MG63 (cell line): ENCODE measurements around the gene GRK6. TPM values are rescaled to one million over a fixed set of nuclear protein-coding genes. Genes with fewer than 3 reads are reported as not detected.

Source experiments
- DNase-seq: peaks from one replicate; pipeline ENCODE4 v3.0.0-alpha.2; 2020
- H3K27me3 ChIP-seq: fragments of 250-450 bp; sonication (Bioruptor Pico); 2 replicates; pipeline ENCODE4 v1.5.1; 2020; ENCODE audit warnings: mild to moderate bottlenecking, moderate library complexity
- H3K36me3 ChIP-seq: fragments of 250-450 bp; sonication (Bioruptor Pico); 2 replicates; pipeline ENCODE4 v1.5.1; 2020; ENCODE audit warnings: mild to moderate bottlenecking, moderate library complexity
- H3K4me3 ChIP-seq: fragments of 250-450 bp; sonication (Bioruptor Pico); 2 replicates; pipeline ENCODE4 v1.5.1; 2020; ENCODE audit warnings: mild to moderate bottlenecking, moderate library complexity
- H3K9me3 ChIP-seq: fragments of 250-450 bp; sonication (Bioruptor Pico); 2 replicates; pipeline ENCODE4 v1.5.1; 2020; ENCODE audit warnings: mild to moderate bottlenecking, moderate library complexity
- total RNA-seq: library from RNA; depleted of rRNA; stranded (reverse); fragments of >200 nt; shearing (Covaris generic); gene quantifications from 2 replicates; pipeline ENCODE4 v1.2.3, GENCODE V29; 2014; ENCODE audit warnings: low replicate concordance

The GRK6 gene
- total RNA-seq, 1 experiment from 2014 or later: 127 TPM

DNA sequence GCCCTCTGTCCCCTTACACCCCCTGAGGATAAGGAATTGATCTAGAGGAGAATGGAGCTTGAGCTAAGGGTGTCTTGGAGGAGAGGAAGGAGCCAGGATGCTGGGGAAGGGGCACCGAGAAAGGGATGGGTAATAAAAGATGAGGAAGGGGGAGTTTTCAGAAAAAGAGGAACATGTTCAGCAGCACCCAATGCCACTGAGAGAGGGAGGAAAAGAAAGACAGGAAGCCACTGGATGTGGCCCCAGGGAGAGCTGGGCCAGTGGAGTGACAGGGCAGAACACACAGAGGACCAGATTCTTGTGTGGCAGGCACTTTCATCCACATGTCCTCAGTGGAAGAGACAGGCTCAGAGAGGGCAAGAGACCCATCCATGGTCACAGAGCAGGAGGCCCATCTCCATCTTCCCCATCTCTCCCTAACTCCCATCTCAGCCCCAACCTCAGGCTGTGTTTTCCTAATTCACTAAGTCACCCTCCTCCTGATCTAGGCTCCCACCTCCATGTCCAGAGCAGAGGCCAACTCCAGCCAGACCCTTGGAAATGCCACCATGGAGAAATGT, 33.2 kb upstream of the GRK6 start:
- DNase-seq: no peak
- Histone ChIP-seq H3K4me3 (no peak overlapping the region), H3K9me3 (no peaks in the 10 kb centered on the region)

DNA sequence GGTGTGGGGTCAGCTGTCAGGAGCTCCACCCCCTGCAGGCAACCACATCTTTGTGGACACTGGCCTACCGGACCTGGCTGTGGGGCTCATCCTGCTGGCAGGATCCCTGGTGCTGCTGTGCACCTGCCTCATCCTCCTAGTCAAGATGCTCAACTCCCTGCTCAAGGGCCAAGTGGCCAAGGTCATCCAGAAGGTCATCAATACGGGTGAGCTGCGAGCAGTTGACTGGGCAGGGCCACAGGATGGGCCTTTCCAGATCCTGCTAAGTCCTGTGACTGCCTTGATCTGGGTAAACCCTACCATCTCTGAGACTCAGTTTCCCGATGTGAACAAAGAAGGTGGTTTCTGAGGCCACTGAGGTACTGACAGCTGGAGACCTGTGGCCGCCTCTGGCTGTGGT, 32.5 kb upstream of the GRK6 start:
- H3K27me3 ChIP-seq: no peaks in the 10 kb centered on the region
- no peak for DNase-seq
- H3K36me3 ChIP-seq: no peaks in the 10 kb centered on the region
- no peak overlapping the region for H3K4me3 ChIP-seq
- H3K9me3 ChIP-seq: no peaks in the 10 kb centered on the region

More for the DNA sequence above, 33.2 kb upstream of the GRK6 start:
- Histone ChIP-seq H3K27me3 (no peaks in the 10 kb centered on the region), H3K36me3 (no peaks in the 10 kb centered on the region)

DNA sequence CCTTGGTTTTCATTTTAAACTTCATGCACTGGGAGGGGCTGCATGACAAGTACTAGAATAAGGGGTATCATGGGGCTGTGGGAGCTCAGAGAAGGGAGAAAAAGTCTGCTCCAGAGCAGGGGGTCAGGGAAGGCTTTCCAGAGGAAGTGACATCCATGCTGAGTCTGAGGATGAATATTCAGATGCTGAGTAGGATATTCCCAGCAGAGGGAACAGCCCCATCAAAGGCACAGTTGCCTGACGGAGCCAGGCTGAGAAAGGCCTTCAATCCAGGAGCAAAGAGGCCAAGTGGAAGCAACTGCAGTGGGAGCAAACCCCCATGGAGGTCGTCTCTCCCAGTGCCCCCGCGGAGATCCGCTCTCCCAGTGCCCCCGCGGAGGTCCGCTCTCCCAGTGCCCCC, 30.4 kb upstream of the GRK6 start:
- no peaks in the 10 kb centered on the region for H3K9me3 ChIP-seq
- no peaks in the 10 kb centered on the region for H3K36me3 ChIP-seq
- H3K4me3 ChIP-seq: no peak overlapping the region
- peaks cover 5% of the 10 kb centered on the region for H3K27me3 ChIP-seq
- no peak for DNase-seq

DNA sequence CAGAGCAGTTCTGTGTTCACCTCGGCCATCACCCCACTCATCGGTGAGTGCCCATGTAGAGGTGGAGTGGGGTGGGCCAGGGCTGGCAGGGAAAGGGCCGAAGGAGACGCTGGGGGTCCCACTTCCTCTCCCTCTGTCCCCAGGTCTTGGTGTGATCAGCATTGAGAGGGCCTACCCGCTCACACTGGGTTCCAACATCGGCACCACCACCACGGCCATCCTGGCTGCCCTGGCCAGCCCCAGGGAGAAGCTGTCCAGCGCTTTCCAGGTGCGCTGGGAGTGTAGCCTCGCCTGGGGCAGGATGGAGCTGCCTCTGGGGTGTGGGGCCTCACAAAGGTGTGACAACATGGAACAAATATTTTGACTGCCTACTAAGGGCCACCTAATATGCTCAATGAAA, 29.7 kb upstream of the GRK6 start:
- Histone ChIP-seq H3K4me3 (no peak overlapping the region), H3K9me3 (no peaks in the 10 kb centered on the region), H3K27me3 (peaks cover 12% of the 10 kb centered on the region), H3K36me3 (no peaks in the 10 kb centered on the region)
- DNase-seq: no peak

DNA sequence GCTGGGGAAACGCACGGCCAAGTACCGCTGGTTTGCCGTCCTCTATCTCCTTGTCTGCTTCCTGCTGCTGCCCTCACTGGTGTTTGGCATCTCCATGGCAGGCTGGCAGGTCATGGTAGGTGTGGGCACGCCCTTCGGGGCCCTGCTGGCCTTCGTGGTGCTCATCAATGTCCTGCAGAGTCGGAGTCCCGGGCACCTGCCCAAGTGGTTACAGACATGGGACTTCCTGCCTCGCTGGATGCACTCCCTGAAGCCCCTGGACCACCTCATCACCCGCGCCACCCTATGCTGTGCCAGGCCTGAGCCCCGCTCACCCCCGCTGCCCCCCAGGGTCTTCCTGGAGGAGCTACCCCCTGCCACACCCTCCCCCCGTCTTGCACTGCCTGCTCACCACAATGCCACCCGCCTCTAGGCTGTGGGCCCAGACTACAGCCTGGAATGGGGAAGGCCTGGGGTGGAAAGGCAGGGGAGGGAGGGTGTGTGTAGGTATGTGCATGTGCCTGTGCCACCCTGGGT, 28.5 kb upstream of the GRK6 start:
- H3K27me3 ChIP-seq: peaks cover 23% of the 10 kb centered on the region
- H3K36me3 ChIP-seq: no peaks in the 10 kb centered on the region
- no peak overlapping the region for H3K4me3 ChIP-seq
- no peaks in the 10 kb centered on the region for H3K9me3 ChIP-seq
- no peak for DNase-seq

DNA sequence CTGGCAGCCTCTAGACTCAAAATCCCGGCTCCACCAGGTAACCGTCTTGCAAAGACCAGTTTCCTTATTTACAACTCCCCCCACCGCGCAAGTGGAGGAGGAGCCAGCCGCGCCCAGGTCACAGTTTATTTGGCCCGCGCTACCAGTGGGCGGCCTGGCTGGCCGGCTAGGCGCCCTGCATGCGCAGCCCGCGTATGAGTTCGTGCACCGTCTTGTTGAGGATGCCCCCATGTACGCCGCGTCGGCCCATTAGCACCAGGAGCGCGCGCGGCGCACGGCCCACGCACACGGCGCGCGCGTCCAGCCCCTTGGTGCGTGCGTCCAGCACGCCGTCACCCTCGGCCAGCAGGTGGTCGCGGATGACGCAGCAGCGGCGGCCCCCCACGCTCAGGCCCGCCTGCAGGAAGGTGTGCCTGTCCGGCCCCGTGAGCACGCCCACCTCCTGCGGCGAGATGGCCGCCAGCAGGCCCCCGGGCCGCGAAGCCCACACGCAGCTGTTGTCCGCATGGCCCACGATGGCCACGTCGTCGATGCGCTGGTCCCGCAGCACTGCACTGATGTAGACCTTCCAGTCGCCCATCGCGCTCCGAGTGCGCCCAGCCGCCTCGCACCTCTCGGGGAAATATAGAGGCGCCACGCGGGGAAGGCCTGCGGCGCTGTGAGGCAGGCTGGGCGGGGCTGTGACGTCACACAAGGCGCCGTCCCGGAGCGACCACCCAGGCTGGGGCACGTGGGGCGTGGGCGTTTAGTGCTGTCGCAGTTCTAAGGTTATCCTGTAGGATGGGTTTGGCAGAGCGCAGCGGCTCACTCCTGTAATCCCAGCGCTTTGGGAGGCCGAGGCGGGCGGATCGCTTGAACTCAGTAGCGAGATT, 26.2 kb upstream of the GRK6 start, which contains the start of gene PFN3:
PFN3 (minus strand) TSS at position 665 of the 872 bp plus-strand sequence; CDS start at position 580, 85 bp downstream.
- no peaks in the 10 kb centered on the region for H3K9me3 ChIP-seq
- no peak for DNase-seq
- H3K27me3 ChIP-seq: peaks cover 35% of the 10 kb centered on the region
- H3K36me3 ChIP-seq: no peaks in the 10 kb centered on the region
- no peak within 1 kb of the TSS for H3K4me3 ChIP-seq

DNA sequence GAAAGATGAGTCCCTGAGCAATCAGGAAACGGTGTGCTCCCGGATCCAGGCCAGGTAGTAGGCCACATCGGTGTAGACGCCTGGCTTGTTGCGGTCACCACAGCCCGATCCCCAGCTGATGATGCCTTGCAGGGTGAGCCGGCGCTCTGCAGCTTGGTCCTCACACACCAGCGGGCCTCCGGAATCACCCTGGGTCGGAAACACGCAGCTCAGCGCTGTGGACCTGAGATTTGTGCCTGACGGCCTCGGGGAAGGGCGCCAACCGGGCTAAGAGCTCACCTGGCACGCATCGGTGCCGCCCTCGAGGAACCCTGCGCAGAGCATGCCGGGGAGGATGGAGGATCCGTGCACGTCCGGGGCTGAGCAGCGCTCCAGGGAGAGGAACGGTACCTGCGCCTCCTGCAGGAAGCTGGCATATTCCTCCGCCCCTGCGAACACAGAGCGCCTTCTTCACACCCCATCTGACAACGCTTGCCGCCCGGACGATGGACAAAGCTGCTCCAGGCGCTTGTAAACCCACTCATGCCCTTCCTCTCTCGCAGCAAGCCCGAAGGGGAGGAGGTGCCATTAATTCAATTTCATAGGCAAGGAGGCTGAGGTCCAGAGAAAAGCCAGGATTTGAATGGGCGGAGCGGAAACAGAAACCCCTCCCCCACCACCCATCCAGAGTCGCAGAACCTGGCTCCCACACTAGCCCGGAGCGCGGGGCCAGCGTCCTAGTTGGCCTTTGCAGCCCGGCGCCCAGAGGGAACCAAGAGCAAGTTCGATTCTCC, 24.0 kb upstream of the GRK6 start:
- Histone ChIP-seq H3K4me3 (peak overlapping the region; percentile 11; the same call in 1 of the 2 replicates), H3K9me3 (no peaks in the 10 kb centered on the region), H3K27me3 (peaks cover 35% of the 10 kb centered on the region), H3K36me3 (no peaks in the 10 kb centered on the region)
- peak; percentile 75 for DNase-seq

DNA sequence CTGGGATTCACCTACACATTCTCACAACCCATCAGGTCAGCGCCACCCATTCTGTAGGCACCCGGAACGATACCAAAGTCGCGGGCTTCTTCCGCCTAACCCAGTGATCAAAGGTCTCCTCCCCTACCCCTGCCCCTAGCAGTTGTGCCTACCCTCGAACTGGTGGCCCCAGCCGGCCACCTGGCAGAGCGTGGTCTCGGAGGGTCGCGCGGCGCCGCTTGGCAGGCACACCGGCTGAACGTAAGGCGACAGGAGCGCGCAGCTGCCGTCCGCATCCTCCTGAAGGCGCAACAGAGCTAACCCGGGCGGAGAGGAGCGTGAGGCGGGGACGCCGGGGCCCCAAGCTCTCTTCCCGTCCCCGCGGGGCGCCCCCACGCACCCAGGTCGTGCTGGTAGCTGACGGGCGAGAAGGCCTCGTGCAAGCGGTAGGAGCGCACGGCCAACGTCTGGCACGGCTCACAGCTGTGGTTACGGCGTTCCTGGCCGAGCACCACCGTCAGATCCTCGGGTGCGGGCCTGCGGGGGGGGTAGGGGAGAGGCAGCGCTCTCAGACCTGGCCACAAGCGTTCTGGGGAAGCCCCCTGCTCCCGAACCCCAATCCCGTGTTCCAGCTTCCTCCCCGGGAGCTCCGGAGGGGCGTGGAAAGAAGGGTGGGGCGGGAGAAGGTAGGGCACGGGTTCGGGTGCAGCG, 23.2 kb upstream of the GRK6 start:
- peaks cover 35% of the 10 kb centered on the region for H3K27me3 ChIP-seq

DNA sequence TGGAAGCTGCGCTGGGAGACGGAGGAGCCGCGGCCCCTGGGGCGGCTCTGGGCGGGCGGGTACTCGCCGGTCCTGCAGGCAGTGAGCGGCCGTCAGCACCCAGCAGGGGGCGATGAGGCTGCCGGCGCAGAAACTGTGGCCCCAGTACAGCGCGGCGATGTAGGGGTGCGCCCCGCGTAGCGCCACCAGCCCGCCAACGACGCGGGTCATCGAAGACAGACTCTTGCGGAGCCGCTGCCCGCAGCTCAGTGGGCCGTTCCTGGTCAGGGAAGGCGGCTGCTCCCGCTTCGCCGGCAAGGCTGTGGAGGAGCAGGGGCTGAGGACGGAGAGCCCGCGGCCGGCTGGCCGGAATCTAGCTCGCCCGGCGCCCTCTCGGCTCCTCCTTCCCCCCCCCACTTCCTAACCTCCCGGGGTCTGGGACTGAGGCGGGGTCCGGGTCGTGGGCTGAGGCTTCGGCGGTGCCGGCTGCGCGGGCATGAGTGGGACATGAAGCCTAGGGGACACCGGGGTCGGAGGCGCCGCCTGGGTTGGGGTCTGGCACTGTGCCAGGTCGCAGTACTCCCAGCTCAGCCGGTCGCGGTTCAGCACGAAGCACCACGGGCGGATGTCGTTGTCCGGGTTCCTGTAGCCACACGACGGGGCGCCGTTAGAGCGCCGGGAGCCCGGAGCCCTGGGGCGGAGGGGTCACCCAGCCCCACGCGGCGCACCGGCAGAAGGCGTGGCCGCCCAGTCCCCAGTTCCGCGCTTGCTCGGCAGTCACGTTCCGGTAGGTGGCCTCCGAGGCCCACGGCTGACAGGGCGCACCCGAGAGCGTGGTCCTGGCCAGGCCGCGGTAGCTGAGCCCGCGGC, 22.5 kb upstream of the GRK6 start:
- Histone ChIP-seq H3K4me3 (peak overlapping the region; percentile 45), H3K27me3 (peaks cover 35% of the 10 kb centered on the region), H3K9me3 (no peaks in the 10 kb centered on the region), H3K36me3 (no peaks in the 10 kb centered on the region)
- DNase-seq: peak; percentile 79

More for the DNA sequence above, 23.2 kb upstream of the GRK6 start:
- H3K9me3 ChIP-seq: no peaks in the 10 kb centered on the region
- H3K4me3 ChIP-seq: peak overlapping the region; percentile 45
- no peaks in the 10 kb centered on the region for H3K36me3 ChIP-seq
- no peak for DNase-seq

DNA sequence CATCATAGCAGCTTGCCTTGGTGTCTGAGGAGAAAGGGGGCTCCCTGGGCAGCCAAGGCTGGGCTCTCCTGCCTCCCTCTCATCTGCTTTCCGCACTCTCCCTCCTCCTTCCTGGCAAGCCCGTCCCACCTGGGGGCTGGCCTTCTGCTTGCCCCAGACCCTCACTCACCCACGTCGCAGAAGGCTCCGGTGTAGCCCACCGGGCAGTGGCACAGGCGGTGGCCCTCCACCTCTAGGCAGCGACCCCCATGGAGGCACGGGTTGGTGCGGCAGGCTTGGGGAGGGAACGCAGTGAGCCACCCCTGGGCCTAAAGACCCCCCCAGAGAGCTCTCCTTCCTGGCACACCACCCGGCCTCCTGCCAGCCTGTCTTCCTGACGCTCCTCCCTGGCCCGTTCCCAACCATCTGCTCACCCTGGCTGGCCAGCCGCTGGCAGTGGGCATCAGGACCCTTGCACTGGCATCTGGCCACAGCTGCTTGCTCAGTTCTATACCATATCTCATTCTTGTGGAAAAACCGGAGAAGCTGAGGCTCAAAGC, 21.8 kb upstream of the GRK6 start:
- Histone ChIP-seq H3K36me3 (no peaks in the 10 kb centered on the region), H3K4me3 (peak overlapping the region; percentile 45), H3K9me3 (no peaks in the 10 kb centered on the region), H3K27me3 (peaks cover 35% of the 10 kb centered on the region)
- no peak for DNase-seq

DNA sequence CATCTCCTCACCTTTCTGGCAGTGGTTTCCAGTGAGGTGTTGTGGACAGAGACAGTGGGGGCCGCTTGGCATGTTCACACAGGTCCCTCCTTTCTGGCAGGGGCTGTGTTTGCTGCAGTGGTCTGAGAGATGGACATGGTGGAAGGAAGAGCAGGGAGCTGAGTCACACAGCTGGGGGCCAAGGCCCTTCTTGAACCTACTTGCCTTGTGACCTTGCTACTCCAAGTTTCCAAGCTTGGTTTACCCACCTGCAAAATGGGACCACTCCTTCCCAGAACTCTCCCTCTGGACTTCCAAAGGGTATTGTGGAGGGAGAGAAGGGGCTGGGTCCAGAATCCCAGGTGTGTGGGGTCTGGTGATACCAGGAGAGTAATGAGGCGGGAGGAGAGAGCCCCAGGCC, 21.2 kb upstream of the GRK6 start:
- Histone ChIP-seq H3K4me3 (no peak overlapping the region), H3K36me3 (no peaks in the 10 kb centered on the region), H3K27me3 (peaks cover 35% of the 10 kb centered on the region), H3K9me3 (no peaks in the 10 kb centered on the region)
- DNase-seq: no peak

DNA sequence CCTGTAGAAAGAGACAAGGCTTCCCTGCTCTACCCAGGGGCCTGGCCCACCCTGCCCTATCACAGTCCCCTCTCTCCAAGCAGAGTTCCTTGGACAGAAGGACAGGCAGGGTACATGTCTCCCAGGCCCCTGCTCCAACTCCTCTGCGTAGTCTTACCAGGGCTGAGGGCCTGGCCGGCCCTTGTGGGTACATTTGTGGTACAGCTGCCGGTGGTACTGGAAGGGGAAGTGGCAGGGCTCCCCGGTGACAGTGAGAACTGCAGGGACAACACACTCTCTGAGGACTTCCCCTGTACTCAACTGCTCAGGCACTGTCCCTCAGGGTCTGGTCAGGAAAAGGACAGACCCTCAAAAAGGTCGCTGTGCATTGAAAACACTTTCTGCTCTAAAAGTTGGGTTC, 20.7 kb upstream of the GRK6 start:
- DNase-seq: no peak
- no peaks in the 10 kb centered on the region for H3K36me3 ChIP-seq
- no peak overlapping the region for H3K4me3 ChIP-seq
- H3K9me3 ChIP-seq: no peaks in the 10 kb centered on the region
- H3K27me3 ChIP-seq: peaks cover 32% of the 10 kb centered on the region

DNA sequence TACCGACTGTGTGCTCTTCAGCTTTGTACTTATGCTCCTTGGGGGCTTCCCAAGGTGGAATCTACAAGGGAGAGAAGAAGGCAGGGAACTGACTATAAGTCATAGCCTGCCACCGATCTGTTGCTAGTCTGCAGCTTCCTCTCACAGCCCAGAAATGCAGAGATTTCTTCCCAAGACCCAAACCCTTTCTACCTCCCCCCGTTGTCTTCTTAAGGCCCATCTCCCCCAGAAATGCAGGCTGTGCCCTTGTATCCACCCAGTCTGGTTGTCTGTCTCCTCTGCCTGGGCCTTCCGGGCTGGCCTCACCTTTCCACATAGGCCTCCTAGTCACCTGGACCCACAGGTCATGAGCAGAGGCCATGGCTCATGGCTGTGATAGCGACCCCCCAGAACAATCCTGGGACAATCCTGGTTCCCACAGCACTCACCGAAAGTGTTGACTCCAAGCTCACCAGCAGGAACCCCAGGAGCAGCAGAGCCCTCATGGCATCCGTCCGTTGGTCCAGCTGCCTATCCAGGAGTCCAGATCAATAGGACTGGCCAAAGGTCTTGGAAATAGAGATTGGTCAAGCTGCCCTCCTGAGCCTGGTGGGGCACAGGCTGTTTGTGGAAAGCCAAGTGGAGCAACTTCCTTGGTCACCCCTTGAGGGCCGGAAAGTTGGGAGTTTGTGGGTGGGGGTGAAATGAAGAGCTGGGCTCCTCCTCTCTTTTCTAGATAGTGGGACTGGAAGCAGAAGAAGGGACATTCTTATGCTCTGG, 17.3 kb upstream of the GRK6 start, which contains the start of gene F12:
F12 (minus strand) TSS at position 522 of the 759 bp plus-strand sequence; CDS start at position 485, 37 bp downstream.
- Histone ChIP-seq H3K4me3 (no peak within 1 kb of the TSS), H3K27me3 (peaks cover 11% of the 10 kb centered on the region), H3K36me3 (no peaks in the 10 kb centered on the region), H3K9me3 (no peaks in the 10 kb centered on the region)
- DNase-seq: no peak

DNA sequence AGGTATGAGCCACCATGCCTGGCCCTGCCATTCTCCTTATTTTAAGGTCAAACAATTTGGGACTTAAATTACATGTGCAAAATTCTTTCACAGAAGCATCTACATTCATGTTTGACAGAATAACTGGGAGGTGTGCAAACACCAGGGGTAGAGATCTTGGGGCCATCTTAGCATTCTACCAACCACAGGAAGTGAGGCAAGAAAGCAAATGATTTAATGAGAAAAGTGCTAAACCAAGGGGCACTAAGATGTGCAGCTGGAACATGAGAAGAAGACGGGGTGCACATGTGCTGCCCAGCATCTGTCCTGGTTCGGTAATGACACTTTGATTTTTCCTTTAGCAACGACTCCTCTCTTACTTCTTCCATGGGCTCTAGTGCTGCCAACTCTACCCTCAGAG, 15.9 kb upstream of the GRK6 start:
- H3K9me3 ChIP-seq: no peaks in the 10 kb centered on the region
- DNase-seq: no peak

More for the DNA sequence above, 15.9 kb upstream of the GRK6 start:
- Histone ChIP-seq H3K36me3 (no peaks in the 10 kb centered on the region), H3K27me3 (peaks cover 11% of the 10 kb centered on the region), H3K4me3 (no peak overlapping the region)
